Effector memory CD8-positive, alpha-beta T cell (primary cell): ENCODE data around the gene BCAS3.
"Not testable (repeated sequence)": the region's sequence is repeated elsewhere in the genome, so short reads cannot be mapped to it uniquely, and the experiment has no call there.

Source experiments
- ATAC-seq: fragments of 150-1000 bp; cut with Tn5 transposase; replicated peaks from 2 replicates; pipeline ENCODE4 v1.10.0; 2021; ENCODE audit warnings: mild to moderate bottlenecking, moderate library complexity
- DNase-seq, 3 experiments: peaks; one replicate each; pipeline ENCODE4 v3.0.0; 2021
- H3K27ac Mint-ChIP-seq, 2 donors: one replicate each; pipeline ENCODE4 v1.8.0; 2022; ENCODE audit warnings: mild to moderate bottlenecking in 2 of 2, mixed read lengths in 2 of 2, moderate library complexity in 2 of 2
- H3K27me3 Mint-ChIP-seq, 2 donors: one replicate each; pipeline ENCODE4 v1.8.0; 2022; ENCODE audit warnings: mixed read lengths in 2 of 2
- H3K36me3 Mint-ChIP-seq: one replicate; pipeline ENCODE4 v1.8.0; 2022; ENCODE audit warnings: mild to moderate bottlenecking, moderate library complexity, mixed read lengths; ENCODE audit not compliant: insufficient read depth
- H3K4me1 Mint-ChIP-seq, 2 donors: one replicate each; pipeline ENCODE4 v1.8.0; 2022; ENCODE audit warnings: low read depth in 2 of 2, mixed read lengths in 2 of 2
- H3K4me3 Mint-ChIP-seq, 2 donors: one replicate each; pipeline ENCODE4 v1.8.0; 2022; ENCODE audit warnings: mild to moderate bottlenecking in 2 of 2, mixed read lengths in 2 of 2, moderate library complexity in 2 of 2
- H3K9me3 Mint-ChIP-seq, 2 donors: one replicate each; pipeline ENCODE4 v1.8.0; 2022; ENCODE audit warnings: mixed read lengths in 2 of 2

Gene BCAS3

DNA sequence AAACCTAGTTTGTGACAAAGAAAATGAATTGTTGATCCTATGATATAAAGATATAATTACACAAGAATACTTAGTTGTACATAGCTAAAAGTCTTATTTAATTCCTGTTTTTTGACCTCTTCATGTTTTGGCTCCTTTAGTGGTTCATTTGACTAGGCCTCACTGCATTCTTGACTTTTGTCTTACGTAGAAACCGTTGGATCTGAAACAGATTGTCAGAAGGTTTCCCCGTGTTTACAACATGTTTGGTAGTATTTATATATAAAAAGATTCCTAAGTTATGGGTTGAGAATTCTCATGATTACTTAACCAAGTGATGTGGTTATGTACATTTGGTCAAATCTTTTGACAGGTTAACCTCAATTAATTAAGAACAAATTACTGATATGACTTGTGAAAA lies 162.8 kb downstream of the BCAS3 start:
- Mint-ChIP-seq H3K27me3 (no peaks in the 10 kb centered on the region), H3K4me1 (peaks cover 0 to 4% of the 10 kb centered on the region in 2 donors), H3K9me3 (no peaks in the 10 kb centered on the region), H3K27ac (no peak overlapping the region), H3K4me3 (no peak overlapping the region), H3K36me3 (no peaks in the 10 kb centered on the region)
- ATAC-seq (no peak), DNase-seq (no peak)

GRCh38 chr17:60845012-60845411 lies 167.4 kb downstream of the BCAS3 start:
- no peak for ATAC-seq
- no peaks in the 10 kb centered on the region for H3K36me3 Mint-ChIP-seq
- peaks cover 0 to 14% of the 10 kb centered on the region in 2 donors for H3K4me1 Mint-ChIP-seq
- no peak for DNase-seq
- H3K27ac Mint-ChIP-seq: no peak overlapping the region
- no peaks in the 10 kb centered on the region for H3K27me3 Mint-ChIP-seq
- H3K9me3 Mint-ChIP-seq: no peaks in the 10 kb centered on the region
- no peak overlapping the region for H3K4me3 Mint-ChIP-seq

- Mint-ChIP-seq H3K27ac (peak overlapping the region in 1 of 2 donors; percentile 9), H3K27me3 (no peaks in the 10 kb centered on the region), H3K4me1 (peaks cover 0 to 14% of the 10 kb centered on the region in 2 donors), H3K36me3 (no peaks in the 10 kb centered on the region), H3K4me3 (no peak overlapping the region), H3K9me3 (no peaks in the 10 kb centered on the region)
- ATAC-seq (no peak), DNase-seq (no peak)
Measured at GRCh38 chr17:60846175-60846574, 168.5 kb downstream of the BCAS3 start.

DNA sequence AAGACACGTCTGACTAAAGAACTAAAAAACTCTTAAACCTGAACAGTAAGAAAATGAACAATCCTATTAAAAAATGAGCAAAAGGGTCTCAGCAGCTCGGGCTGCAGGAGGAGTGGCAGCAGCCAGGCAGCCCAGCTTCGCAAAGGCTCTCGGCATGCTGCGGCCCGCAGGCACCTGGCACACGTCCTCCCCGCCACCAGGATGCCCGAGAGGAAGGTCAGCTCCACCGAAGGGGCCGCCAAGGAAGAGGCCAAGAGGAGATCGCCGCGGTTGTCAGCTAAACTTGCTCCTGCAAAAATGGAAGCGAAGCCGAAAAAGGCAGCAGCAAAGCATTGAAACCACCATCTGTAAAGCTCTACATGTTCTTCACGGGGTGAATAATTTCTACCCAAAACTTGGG lies 173.5 kb downstream of the BCAS3 start:
- H3K36me3 Mint-ChIP-seq: no peaks in the 10 kb centered on the region
- ATAC-seq (no peak), DNase-seq (no peak)
- no peak overlapping the region for H3K4me3 Mint-ChIP-seq
- no peaks in the 10 kb centered on the region for H3K9me3 Mint-ChIP-seq
- no peak overlapping the region for H3K27ac Mint-ChIP-seq
- no peaks in the 10 kb centered on the region for H3K27me3 Mint-ChIP-seq
- H3K4me1 Mint-ChIP-seq: peaks cover 0 to 8% of the 10 kb centered on the region in 2 donors

- no peak for ATAC-seq
- no peaks in the 10 kb centered on the region for H3K36me3 Mint-ChIP-seq
Measured at GRCh38 chr17:60857556-60858080, 180.0 kb downstream of the BCAS3 start.

GRCh38 chr17:60862482-60862881 lies 184.8 kb downstream of the BCAS3 start:
- DNase-seq (no peak), ATAC-seq (no peak)
- H3K27ac Mint-ChIP-seq: no peak overlapping the region
- H3K36me3 Mint-ChIP-seq: no peaks in the 10 kb centered on the region
- no peaks in the 10 kb centered on the region for H3K9me3 Mint-ChIP-seq
- peaks cover 12 to 21% of the 10 kb centered on the region in 2 donors for H3K4me1 Mint-ChIP-seq
- H3K4me3 Mint-ChIP-seq: no peak overlapping the region
- H3K27me3 Mint-ChIP-seq: no peaks in the 10 kb centered on the region

More at GRCh38 chr17:60857556-60858080, 180.0 kb downstream of the BCAS3 start:
- no peak overlapping the region for H3K4me3 Mint-ChIP-seq
- H3K9me3 Mint-ChIP-seq: no peaks in the 10 kb centered on the region
- H3K27me3 Mint-ChIP-seq: no peaks in the 10 kb centered on the region
- DNase-seq: no peak
- H3K27ac Mint-ChIP-seq: no peak overlapping the region
- no peaks in the 10 kb centered on the region for H3K4me1 Mint-ChIP-seq

- H3K36me3 Mint-ChIP-seq: no peaks in the 10 kb centered on the region
- peak; percentile 50 for ATAC-seq
- H3K27me3 Mint-ChIP-seq: no peaks in the 10 kb centered on the region
- no peaks in the 10 kb centered on the region for H3K9me3 Mint-ChIP-seq
- peak overlapping the region; percentile 61 to 80 for H3K4me3 Mint-ChIP-seq
- peak overlapping the region; percentile 64 to 89 for H3K27ac Mint-ChIP-seq
- no peak for DNase-seq
- peaks cover 12 to 21% of the 10 kb centered on the region in 2 donors for H3K4me1 Mint-ChIP-seq
Measured at GRCh38 chr17:60863892-60864707, 186.4 kb downstream of the BCAS3 start.

DNA sequence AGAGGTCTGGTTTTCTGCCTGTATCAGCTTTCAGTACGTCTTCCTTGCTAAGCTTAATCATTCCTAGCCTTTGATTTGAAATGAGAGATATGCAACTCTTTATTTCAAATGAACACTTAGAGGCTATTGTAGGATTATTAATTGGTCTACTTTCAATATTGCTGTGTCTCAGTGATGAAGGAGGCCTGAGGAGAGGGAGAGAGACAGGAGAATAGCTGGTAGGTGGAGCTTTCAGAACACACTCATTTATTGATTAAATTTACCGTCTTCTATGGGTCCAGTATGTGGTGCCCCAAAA lies 187.0 kb downstream of the BCAS3 start:
- H3K27ac Mint-ChIP-seq: peak overlapping the region; percentile 64 to 89
- peak overlapping the region; percentile 61 to 80 for H3K4me3 Mint-ChIP-seq
- peaks cover 12 to 21% of the 10 kb centered on the region in 2 donors for H3K4me1 Mint-ChIP-seq

DNA sequence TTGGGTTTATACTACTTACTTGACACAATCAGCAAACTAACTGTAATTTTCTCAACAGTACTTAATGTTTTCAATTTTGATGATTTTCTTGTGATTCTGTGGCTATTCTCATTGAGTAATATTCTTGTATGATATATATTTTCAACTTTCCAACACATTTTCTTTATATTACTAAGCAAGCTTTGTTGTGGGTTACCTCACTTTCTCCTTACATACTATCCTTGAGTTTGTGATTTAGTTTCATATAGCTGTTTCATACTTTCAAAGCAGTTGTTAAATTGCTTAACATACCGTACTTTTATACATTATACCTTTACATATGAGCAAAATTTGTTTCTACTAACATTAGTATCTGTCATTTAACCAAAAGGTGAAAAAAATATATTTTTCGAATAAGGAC lies 197.1 kb downstream of the BCAS3 start:
- no peak overlapping the region for H3K4me3 Mint-ChIP-seq
- no peaks in the 10 kb centered on the region for H3K36me3 Mint-ChIP-seq
- no peaks in the 10 kb centered on the region for H3K9me3 Mint-ChIP-seq
- ATAC-seq: no peak
- no peaks in the 10 kb centered on the region for H3K4me1 Mint-ChIP-seq
- H3K27me3 Mint-ChIP-seq: no peaks in the 10 kb centered on the region
- H3K27ac Mint-ChIP-seq: no peak overlapping the region
- DNase-seq: no peak

More for the DNA sequence above, 187.0 kb downstream of the BCAS3 start:
- no peaks in the 10 kb centered on the region for H3K27me3 Mint-ChIP-seq
- no peak for ATAC-seq
- H3K36me3 Mint-ChIP-seq: no peaks in the 10 kb centered on the region
- DNase-seq: no peak
- H3K9me3 Mint-ChIP-seq: no peaks in the 10 kb centered on the region

GRCh38 chr17:60886731-60887613 lies 209.3 kb downstream of the BCAS3 start:
- H3K27me3 Mint-ChIP-seq, ATAC-seq: not testable (repeated sequence)
- peak overlapping the region in 1 of 2 donors; percentile 51 for H3K27ac Mint-ChIP-seq

DNA sequence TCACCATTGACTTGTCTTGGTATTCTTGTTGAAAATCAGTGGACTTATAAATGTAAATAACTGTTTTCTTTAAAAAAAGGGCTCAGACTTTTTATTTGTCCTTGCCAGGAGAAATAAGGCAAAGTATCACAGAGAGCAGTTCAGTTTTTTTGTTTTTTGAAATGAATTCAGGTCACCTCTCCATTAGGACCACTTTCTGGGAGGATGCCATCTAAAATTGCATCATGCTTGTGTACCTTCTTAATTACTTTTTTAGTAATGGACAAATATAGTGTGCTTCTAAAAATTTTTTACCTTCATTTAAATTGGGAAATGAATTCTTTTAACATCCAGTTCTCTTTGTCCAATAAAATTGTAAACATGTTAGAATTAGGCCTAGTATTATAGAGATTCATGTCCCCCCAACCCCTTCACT lies 210.0 kb downstream of the BCAS3 start:
- peak overlapping the region; percentile 67 to 76 for H3K4me3 Mint-ChIP-seq
- no peak for DNase-seq
- H3K4me1 Mint-ChIP-seq: no peaks in the 10 kb centered on the region
- no peaks in the 10 kb centered on the region for H3K9me3 Mint-ChIP-seq
- ATAC-seq: no peak
- peak overlapping the region in 1 of 2 donors; percentile 51 for H3K27ac Mint-ChIP-seq
- no peaks in the 10 kb centered on the region for H3K27me3 Mint-ChIP-seq
- H3K36me3 Mint-ChIP-seq: no peaks in the 10 kb centered on the region

More at GRCh38 chr17:60886731-60887613, 209.3 kb downstream of the BCAS3 start:
- H3K36me3 Mint-ChIP-seq, DNase-seq, H3K9me3 Mint-ChIP-seq, H3K4me1 Mint-ChIP-seq: not testable (repeated sequence)
- H3K4me3 Mint-ChIP-seq: peak overlapping the region; percentile 67 to 76

DNA sequence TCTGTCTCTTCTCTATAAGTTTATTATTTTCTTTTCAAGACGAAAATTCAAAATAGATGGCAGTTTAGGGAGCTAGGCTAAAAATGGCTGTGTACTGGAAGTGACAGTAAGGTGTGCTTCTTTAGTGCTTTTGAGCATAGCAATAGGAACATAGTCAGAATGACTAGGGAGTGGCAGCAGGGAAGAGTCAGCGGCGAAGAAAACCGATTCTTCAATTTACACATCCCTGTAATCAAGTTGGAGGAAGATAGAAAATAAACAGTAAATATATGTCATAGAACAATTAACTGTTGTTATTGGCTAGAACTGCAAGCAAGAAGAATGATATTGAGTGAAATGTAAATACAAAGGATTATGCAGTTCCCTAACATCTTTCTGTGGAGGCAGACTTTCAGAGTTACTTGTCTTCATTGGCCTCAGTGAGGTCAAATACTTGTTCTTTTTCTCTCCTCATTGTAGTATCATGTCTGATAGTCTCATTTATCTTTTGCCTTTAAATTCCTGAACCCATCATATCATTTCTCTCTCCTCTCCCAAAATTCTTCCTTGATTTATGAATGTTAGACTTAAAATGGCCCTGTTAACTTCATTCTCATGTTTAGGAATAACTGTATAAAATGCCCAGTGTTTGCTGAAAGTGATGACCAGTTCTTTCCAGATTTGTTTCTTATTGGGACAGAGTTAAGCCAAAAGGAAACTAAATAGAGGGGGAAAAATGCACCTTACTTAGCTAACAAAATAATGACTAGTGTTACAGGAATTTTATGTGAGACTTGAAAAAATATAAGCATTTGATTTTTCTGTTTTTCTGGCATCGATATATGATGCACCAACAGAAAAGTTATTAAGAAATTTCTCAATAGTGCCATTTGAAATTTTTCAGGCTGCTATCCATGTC lies 211.4 kb downstream of the BCAS3 start:
- peaks cover 4% of the 10 kb centered on the region for H3K36me3 Mint-ChIP-seq
- no peak for DNase-seq
- ATAC-seq: no peak
- no peaks in the 10 kb centered on the region for H3K9me3 Mint-ChIP-seq
- H3K4me3 Mint-ChIP-seq: no peak overlapping the region
- H3K27me3 Mint-ChIP-seq: no peaks in the 10 kb centered on the region
- no peak overlapping the region for H3K27ac Mint-ChIP-seq
- H3K4me1 Mint-ChIP-seq: no peaks in the 10 kb centered on the region

DNA sequence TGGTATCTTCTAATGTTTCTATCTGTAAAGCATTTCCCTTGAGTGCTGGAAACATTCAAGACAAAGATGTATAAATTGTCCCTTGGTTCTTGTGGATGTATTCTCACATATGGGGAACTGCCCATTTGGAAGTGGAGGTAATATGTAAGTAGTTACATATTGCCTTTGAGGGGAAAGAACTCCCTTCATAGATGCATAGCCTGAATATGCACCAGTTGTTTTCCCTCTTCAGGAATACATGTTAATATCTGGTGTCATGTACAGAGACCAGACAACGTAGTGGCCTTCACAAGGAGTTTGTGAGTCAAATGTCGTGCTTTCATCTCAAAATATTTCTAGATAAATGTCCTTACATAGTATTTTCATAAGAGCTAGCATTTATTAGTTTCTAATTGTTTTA lies 213.5 kb downstream of the BCAS3 start:
- H3K4me3 Mint-ChIP-seq: no peak overlapping the region
- H3K4me1 Mint-ChIP-seq: no peaks in the 10 kb centered on the region
- H3K27me3 Mint-ChIP-seq: no peaks in the 10 kb centered on the region
- DNase-seq (no peak), ATAC-seq (no peak)
- no peak overlapping the region for H3K27ac Mint-ChIP-seq
- H3K36me3 Mint-ChIP-seq: peaks cover 4% of the 10 kb centered on the region
- H3K9me3 Mint-ChIP-seq: no peaks in the 10 kb centered on the region
